ENCODE results near the gene ZBTB18. TPM values are rescaled to one million over a fixed set of nuclear protein-coding genes. Genes with fewer than 3 reads are reported as not detected.

ZBTB18 gene
- polyA plus RNA-seq, 3 donors, result 3.0 to 45.5 (median 3.6) TPM

DNA sequence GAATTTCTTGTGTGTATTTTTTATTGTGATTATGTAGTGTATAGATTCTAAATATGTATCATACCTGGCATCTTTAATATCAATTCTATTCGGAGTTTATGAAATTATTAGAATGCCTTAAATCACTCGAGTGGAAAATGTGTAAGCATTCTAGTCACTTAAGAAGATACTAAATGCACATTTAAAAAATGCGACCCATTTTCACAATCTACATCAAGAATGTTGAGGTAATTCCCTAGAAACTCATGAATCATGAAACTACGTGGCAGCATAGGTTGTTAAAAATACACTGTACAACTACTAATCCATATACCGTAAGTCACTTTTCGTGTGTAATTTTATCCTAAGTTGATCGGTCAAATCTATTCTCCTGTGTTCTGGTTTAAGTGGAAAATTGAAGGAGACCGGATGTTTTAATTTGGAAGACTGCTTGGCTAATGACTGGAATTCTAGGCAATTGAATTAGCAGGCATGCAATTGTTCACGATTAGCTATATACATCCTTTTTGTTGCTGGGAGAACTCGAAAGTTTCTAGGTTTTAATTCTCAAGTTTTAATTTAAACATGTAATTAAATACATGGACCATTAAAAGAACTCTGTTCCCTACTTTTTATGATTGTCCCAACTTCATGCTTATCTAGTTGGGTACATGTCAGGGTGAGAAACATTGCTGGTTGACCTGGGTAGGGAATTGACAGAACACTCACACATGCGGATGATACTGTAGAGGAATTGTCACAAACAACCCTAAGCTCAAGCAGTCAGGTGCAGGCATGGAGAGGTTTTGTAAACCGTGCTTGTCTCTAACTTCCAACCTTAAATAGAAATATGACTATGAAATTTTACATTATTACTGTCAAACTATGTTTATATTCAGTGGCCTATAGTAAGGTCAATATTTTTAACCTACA lies 6.6 kb downstream of the ZBTB18 start:
- Histone ChIP-seq H3K4me1 (ENCODE audit: control insufficient read depth in 1 of 2, insufficient read depth in 2 of 2, low read length in 2 of 2) (peaks cover 5 to 7% of the 10 kb centered on the region in 2 donors), H3K79me2 (ENCODE audit: insufficient read depth, low read length) (peaks cover 37% of the 10 kb centered on the region), H3K4me2 (replicated peaks; ENCODE audit: extremely low read depth, low read length, poor library complexity, severe bottlenecking) (no peak overlapping the region), H4K20me1 (ENCODE audit: insufficient read depth, low read length) (peaks cover 54% of the 10 kb centered on the region), H2AFZ (ENCODE audit: insufficient read depth, low read depth, low read length, poor library complexity, severe bottlenecking) (no peak overlapping the region), H3K27ac (ENCODE audit: low read depth in 1 of 2, low read length in 2 of 2) (no peak overlapping the region), H3K27me3 (ENCODE audit: control insufficient read depth in 2 of 2, insufficient read depth in 2 of 2, low read length in 2 of 2) (no peaks in the 10 kb centered on the region), H3K9me3 (replicated peaks in 1 of 2; ENCODE audit: control insufficient read depth in 1 of 2, insufficient read depth in 1 of 2, low read length in 2 of 2) (no peaks in the 10 kb centered on the region), H3K4me3 (replicated peaks in 1 of 3; ENCODE audit: low read depth in 2 of 3, low read length in 3 of 3) (no peak overlapping the region), H3K36me3 (replicated peaks in 1 of 2; ENCODE audit: control insufficient read depth in 1 of 2, insufficient read depth in 2 of 2, low read length in 2 of 2) (peaks cover 31 to 46% of the 10 kb centered on the region in 2 donors), H3K9ac (ENCODE audit: insufficient read depth, low read length, poor library complexity, severe bottlenecking) (no peak overlapping the region)
- 96% methylated on average over 3 of the region's 12 CpGs for WGBS (ENCODE audit: insufficient coverage)
- peaks cover 13 to 16% of the 10 kb centered on the region in 2 donors for H3K36me3 Mint-ChIP-seq
- H3K27me3 Mint-ChIP-seq (ENCODE audit: low read depth in 3 of 3), result no peaks in the 10 kb centered on the region
- no peak overlapping the region for H3K4me3 Mint-ChIP-seq
- no peak overlapping the region for H3K27ac Mint-ChIP-seq
- DNase-seq, result no peak
- TF ChIP-seq, protein P1, sequence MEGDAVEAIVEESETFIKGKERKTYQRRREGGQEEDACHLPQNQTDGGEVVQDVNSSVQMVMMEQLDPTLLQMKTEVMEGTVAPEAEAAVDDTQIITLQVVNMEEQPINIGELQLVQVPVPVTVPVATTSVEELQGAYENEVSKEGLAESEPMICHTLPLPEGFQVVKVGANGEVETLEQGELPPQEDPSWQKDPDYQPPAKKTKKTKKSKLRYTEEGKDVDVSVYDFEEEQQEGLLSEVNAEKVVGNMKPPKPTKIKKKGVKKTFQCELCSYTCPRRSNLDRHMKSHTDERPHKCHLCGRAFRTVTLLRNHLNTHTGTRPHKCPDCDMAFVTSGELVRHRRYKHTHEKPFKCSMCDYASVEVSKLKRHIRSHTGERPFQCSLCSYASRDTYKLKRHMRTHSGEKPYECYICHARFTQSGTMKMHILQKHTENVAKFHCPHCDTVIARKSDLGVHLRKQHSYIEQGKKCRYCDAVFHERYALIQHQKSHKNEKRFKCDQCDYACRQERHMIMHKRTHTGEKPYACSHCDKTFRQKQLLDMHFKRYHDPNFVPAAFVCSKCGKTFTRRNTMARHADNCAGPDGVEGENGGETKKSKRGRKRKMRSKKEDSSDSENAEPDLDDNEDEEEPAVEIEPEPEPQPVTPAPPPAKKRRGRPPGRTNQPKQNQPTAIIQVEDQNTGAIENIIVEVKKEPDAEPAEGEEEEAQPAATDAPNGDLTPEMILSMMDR (IDR thresholded peaks at IDR 0.05), result no peak
- H3K4me1 Mint-ChIP-seq, result peaks cover 4% of the 10 kb centered on the region
- no peaks in the 10 kb centered on the region for H3K9me3 Mint-ChIP-seq
- intact Hi-C loops (cut with micrococcal nuclease), result loop anchor here (10.0 kb wide), 3 partner anchors 217 to 587 kb away; no protein-coding TSS in a partner anchor

DNA sequence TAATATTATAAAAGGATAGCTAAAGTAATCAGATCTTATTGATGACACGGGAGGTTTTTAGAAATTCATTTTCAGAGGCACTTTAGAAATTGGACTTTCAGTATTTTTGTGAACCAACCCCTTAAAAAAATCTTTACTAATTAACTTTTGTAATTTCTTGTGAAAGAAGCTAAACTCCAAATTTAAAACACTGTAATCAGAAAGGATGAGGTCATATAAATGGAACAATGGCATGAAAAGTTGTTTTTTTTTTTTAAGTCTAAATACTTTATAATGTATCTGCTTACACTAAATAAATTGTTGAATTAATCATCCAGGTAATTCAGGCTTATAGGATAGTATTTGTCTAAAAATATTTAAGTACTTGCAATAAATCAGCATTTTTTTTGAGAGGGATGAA lies 9.0 kb downstream of the ZBTB18 start:
- no CpG with 5 or more reads among the region's 1 CpG for WGBS (ENCODE audit: insufficient coverage)
- peaks cover 13 to 16% of the 10 kb centered on the region in 2 donors for H3K36me3 Mint-ChIP-seq
- TF ChIP-seq, protein P1 (IDR thresholded peaks at IDR 0.05), result no peak
- H3K4me2 ChIP-seq (replicated peaks; ENCODE audit: extremely low read depth, low read length, poor library complexity, severe bottlenecking), result no peak overlapping the region
- H3K79me2 ChIP-seq (ENCODE audit: insufficient read depth, low read length), result peaks cover 14% of the 10 kb centered on the region
- no peak overlapping the region for H3K27ac Mint-ChIP-seq
- no peaks in the 10 kb centered on the region for H3K9me3 ChIP-seq (replicated peaks in 1 of 2; ENCODE audit: control insufficient read depth in 1 of 2, insufficient read depth in 1 of 2, low read length in 2 of 2)
- intact Hi-C loops (cut with micrococcal nuclease), result no loop called here
- peaks cover 0 to 2% (median 0%) of the 10 kb centered on the region in 3 donors for H3K27me3 Mint-ChIP-seq (ENCODE audit: low read depth in 3 of 3)
- DNase-seq, result no peak
- no peak overlapping the region for H3K9ac ChIP-seq (ENCODE audit: insufficient read depth, low read length, poor library complexity, severe bottlenecking)
- H3K4me3 ChIP-seq (replicated peaks in 1 of 3; ENCODE audit: low read depth in 2 of 3, low read length in 3 of 3), result no peak overlapping the region
- H4K20me1 ChIP-seq (ENCODE audit: insufficient read depth, low read length), result peaks cover 30% of the 10 kb centered on the region
- H3K27ac ChIP-seq (ENCODE audit: low read depth in 1 of 2, low read length in 2 of 2), result no peak overlapping the region
- no peak overlapping the region for H2AFZ ChIP-seq (ENCODE audit: insufficient read depth, low read depth, low read length, poor library complexity, severe bottlenecking)
- peaks cover 4% of the 10 kb centered on the region for H3K4me1 Mint-ChIP-seq
- H3K36me3 ChIP-seq (replicated peaks in 1 of 2; ENCODE audit: control insufficient read depth in 1 of 2, insufficient read depth in 2 of 2, low read length in 2 of 2), result peaks cover 14 to 26% of the 10 kb centered on the region in 2 donors
- H3K9me3 Mint-ChIP-seq, result no peaks in the 10 kb centered on the region
- H3K27me3 ChIP-seq (ENCODE audit: control insufficient read depth in 2 of 2, insufficient read depth in 2 of 2, low read length in 2 of 2), result no peaks in the 10 kb centered on the region
- H3K4me3 Mint-ChIP-seq, result no peak overlapping the region
- no peaks in the 10 kb centered on the region for H3K4me1 ChIP-seq (ENCODE audit: control insufficient read depth in 1 of 2, insufficient read depth in 2 of 2, low read length in 2 of 2)

All from CD14-positive monocyte (primary cell).